ENCODE data around the gene MYO1F. TPM values are rescaled to one million over a fixed set of nuclear protein-coding genes. Genes with fewer than 3 reads are reported as not detected.

MYO1F gene
- total and polyA plus RNA-seq, 2 of the 13 experiments (the other 11 are each of a cell fraction or from before 2014, with no cell fraction given), result 0.09 to 0.13 TPM

DNA sequence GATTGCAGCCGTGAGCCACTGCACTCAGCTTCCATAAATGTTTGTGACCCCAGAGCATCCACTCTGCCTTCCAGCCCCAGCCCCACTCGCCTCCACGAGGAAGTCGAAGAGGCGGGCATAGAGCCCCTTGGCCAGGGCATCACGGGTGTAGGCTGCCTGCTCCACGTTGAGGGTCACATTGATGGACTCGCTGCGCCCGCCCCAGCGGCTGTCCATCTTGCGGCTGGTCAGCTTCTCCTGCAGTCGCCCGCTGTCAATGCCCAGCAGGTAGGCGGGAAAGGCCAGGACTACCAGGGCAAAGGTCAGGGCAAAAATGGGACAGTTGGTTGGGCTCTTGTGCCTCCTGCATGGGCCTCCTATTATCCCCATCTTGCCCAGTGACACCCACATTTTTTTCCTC, 27.2 kb downstream of the MYO1F start (continued):
- TF ChIP-seq ZSCAN5A (CRISPR knock-in tag; IDR thresholded peaks at IDR 0.05; ENCODE audit: borderline replicate concordance) (no peak), ZNF224 (CRISPR knock-in tag; IDR thresholded peaks at IDR 0.05) (no peak), MTF2 (CRISPR knock-in tag; IDR thresholded peaks at IDR 0.05; ENCODE audit: borderline replicate concordance) (no peak), NFIB (CRISPR knock-in tag; IDR thresholded peaks at IDR 0.05; ENCODE audit: borderline replicate concordance) (no peak)

GRCh38 chr19:8545743-8546142, 31.5 kb downstream of the MYO1F start:
- TF ChIP-seq ZNF337 (CRISPR knock-in tag; IDR thresholded peaks at IDR 0.05; ENCODE audit: borderline replicate concordance, low read depth), result no peak
- POLR2A ChIA-PET, result no interaction called here
- Histone ChIP-seq H3K27ac (ENCODE audit: extremely low read length, insufficient read depth, low read length) (no peak overlapping the region), H3K9me3 (ENCODE audit: low read length) (no peaks in the 10 kb centered on the region), H3K27me3 (ENCODE audit: control insufficient read depth in 1 of 2, insufficient read depth in 2 of 2, low read length in 2 of 2) (no peaks in the 10 kb centered on the region; a peak in 1 of 5 replicates), H3K4me1 (ENCODE audit: insufficient read depth, low read length) (no peaks in the 10 kb centered on the region), H3K4me2 (ENCODE audit: low read depth, low read length) (no peak overlapping the region), H3K36me3 (replicated peaks in 1 of 2; ENCODE audit: control insufficient read depth in 1 of 2, insufficient read depth in 2 of 2, low read length in 2 of 2) (no peaks in the 10 kb centered on the region), H3K79me2 (ENCODE audit: insufficient read depth, low read length) (no peaks in the 10 kb centered on the region), H2AFZ (ENCODE audit: low read length) (no peak overlapping the region), H3K9ac (ENCODE audit: insufficient read depth, low read depth, low read length) (no peak overlapping the region), H4K20me1 (ENCODE audit: insufficient read depth, low read length) (no peaks in the 10 kb centered on the region), H3K4me3 (replicated peaks in 1 of 3; ENCODE audit: insufficient read depth in 1 of 3, low read depth in 2 of 3, low read length in 3 of 3) (no peak overlapping the region)
- intact Hi-C loops (cut with micrococcal nuclease; ENCODE audit: unreplicated experiment), result no loop called here
- ATAC-seq (no peak), FAIRE-seq (no peak), DNase-seq (ENCODE audit: low spot score) (no peak)
- in situ Hi-C loops (cut with HindIII; ENCODE audit: extremely low pct_ligation_motif_present, low pct_unique_long_range_greater_than_20kb), result no loop called here
- BruUV-seq (replicated peaks), result no TSS peak
- 81% methylated on average over 8 of the region's 8 CpGs for WGBS (ENCODE audit: low lambda C conversion rate)
- CTCF ChIA-PET (ENCODE audit: low intra/inter-chr PET ratio, low total read pairs), result no interaction called here

DNA sequence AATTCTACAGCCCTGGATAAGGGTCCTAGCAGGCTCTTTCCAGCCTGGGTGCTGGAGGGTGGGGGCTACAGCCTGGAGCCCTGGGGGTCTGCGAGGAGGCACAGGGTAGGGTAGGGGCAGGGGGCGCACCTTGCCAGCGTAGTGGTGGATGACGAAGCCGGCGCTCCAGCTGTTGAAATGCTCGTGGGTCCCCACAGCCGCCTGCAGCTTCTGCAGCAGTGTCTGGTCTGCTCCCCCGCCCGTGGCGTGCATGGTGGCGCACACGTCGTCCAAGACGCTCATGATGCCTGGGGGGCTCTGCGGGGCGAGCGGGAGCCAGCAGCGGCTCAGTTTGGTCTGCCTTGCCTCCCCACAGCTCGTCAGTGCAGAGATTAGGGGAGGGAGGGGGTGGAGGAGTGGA, 33.1 kb downstream of the MYO1F start:
- Histone ChIP-seq H3K79me2 (ENCODE audit: insufficient read depth, low read length) (no peaks in the 10 kb centered on the region), H2AFZ (ENCODE audit: low read length) (no peak overlapping the region), H3K4me3 (replicated peaks in 1 of 3; ENCODE audit: insufficient read depth in 1 of 3, low read depth in 2 of 3, low read length in 3 of 3) (no peak overlapping the region), H3K9me3 (ENCODE audit: low read length) (no peaks in the 10 kb centered on the region), H3K4me1 (ENCODE audit: insufficient read depth, low read length) (no peaks in the 10 kb centered on the region), H3K4me2 (ENCODE audit: low read depth, low read length) (no peak overlapping the region), H4K20me1 (ENCODE audit: insufficient read depth, low read length) (no peaks in the 10 kb centered on the region), H3K9ac (ENCODE audit: insufficient read depth, low read depth, low read length) (no peak overlapping the region), H3K27me3 (ENCODE audit: control insufficient read depth in 1 of 2, insufficient read depth in 2 of 2, low read length in 2 of 2) (no peaks in the 10 kb centered on the region), H3K27ac (ENCODE audit: extremely low read length, insufficient read depth, low read length) (no peak overlapping the region), H3K36me3 (replicated peaks in 1 of 2; ENCODE audit: control insufficient read depth in 1 of 2, insufficient read depth in 2 of 2, low read length in 2 of 2) (no peaks in the 10 kb centered on the region)
- DNase-seq (ENCODE audit: low spot score) (no peak), FAIRE-seq (no peak), ATAC-seq (no peak)
- CTCF ChIA-PET (ENCODE audit: low intra/inter-chr PET ratio, low total read pairs), result no interaction called here
- POLR2A ChIA-PET, result no interaction called here
- in situ Hi-C loops (cut with HindIII; ENCODE audit: extremely low pct_ligation_motif_present, low pct_unique_long_range_greater_than_20kb), result no loop called here
- intact Hi-C loops (cut with micrococcal nuclease; ENCODE audit: unreplicated experiment), result no loop called here
- WGBS (ENCODE audit: low lambda C conversion rate), result 83% methylated on average over 18 of the region's 20 CpGs
- no TSS peak for BruUV-seq (replicated peaks)
- no peak for TF ChIP-seq ZNF770 (CRISPR knock-in tag; IDR thresholded peaks at IDR 0.05)
- TF ChIP-seq SMARCE1 (IDR thresholded peaks at IDR 0.05; ENCODE audit: borderline replicate concordance), result no peak
- no peak for TF ChIP-seq NFYC (CRISPR knock-in tag; IDR thresholded peaks at IDR 0.05)
- no peak for TF ChIP-seq KAT2B (IDR thresholded peaks at IDR 0.05; ENCODE audit: borderline replicate concordance, low read depth, low read length)
- TF ChIP-seq TP53 (CRISPR knock-in tag; conservative IDR thresholded peaks at IDR 0.05), result no peak
- TF ChIP-seq, protein P1, sequence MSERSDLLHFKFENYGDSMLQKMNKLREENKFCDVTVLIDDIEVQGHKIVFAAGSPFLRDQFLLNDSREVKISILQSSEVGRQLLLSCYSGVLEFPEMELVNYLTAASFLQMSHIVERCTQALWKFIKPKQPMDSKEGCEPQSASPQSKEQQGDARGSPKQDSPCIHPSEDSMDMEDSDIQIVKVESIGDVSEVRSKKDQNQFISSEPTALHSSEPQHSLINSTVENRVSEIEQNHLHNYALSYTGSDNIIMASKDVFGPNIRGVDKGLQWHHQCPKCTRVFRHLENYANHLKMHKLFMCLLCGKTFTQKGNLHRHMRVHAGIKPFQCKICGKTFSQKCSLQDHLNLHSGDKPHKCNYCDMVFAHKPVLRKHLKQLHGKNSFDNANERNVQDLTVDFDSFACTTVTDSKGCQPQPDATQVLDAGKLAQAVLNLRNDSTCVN (CRISPR knock-in tag; IDR thresholded peaks at IDR 0.05; ENCODE audit: borderline replicate concordance), result no peak
- TF ChIP-seq ZSCAN9 (CRISPR knock-in tag; IDR thresholded peaks at IDR 0.05; ENCODE audit: borderline replicate concordance), result no peak
- no peak for TF ChIP-seq FOXJ3 (CRISPR knock-in tag; IDR thresholded peaks at IDR 0.05; ENCODE audit: borderline replicate concordance)
- no peak for TF ChIP-seq ISL2 (CRISPR knock-in tag; IDR thresholded peaks at IDR 0.05)

Data from HepG2 (cell line).